IMR-90 (cell line): ENCODE results near the gene RALGAPA1.

Experiments used
- FOS ChIP-seq: fragments of 150-350 bp; IDR thresholded peaks from 2 replicates; pipeline ENCODE4 v1.6.1; 2016; ENCODE audit warnings: low read depth, low read length
- POLR2A ChIP-seq: IDR thresholded peaks from 2 replicates; pipeline ENCODE4 v1.6.1; 2012; ENCODE audit warnings: mild to moderate bottlenecking, low read depth, low read length
- RAD21 ChIP-seq: IDR thresholded peaks from 2 replicates; pipeline ENCODE4 v1.6.1; 2012; ENCODE audit warnings: low read length, improper control_type of control experiment
- RCOR1 ChIP-seq: IDR thresholded peaks from 2 replicates; pipeline ENCODE4 v1.6.1; 2012; ENCODE audit warnings: mild to moderate bottlenecking, low read length, improper control_type of control experiment; ENCODE audit not compliant: insufficient replicate concordance
- SMC3 ChIP-seq: fragments of 150-350 bp; IDR thresholded peaks from 2 replicates; pipeline ENCODE4 v1.6.1; 2016; ENCODE audit warnings: low read depth, mild to moderate bottlenecking, antibody characterized with exemption, low read length, moderate library complexity
- TF ChIP-seq, protein P1 (sequence below): fragments of 150-350 bp; IDR thresholded peaks from 2 replicates; pipeline ENCODE4 v1.6.1; 2016; ENCODE audit warnings: low read depth, mild to moderate bottlenecking, low read length, moderate library complexity, borderline replicate concordance
- TF ChIP-seq, protein P2 (sequence below): conservative IDR thresholded peaks from 2 replicates; pipeline ENCODE4 v1.5.1; 2012; ENCODE audit warnings: mild to moderate bottlenecking, low read depth, low read length, improper control_type of control experiment
- TF ChIP-seq, protein P3 (sequence below): fragments of 150-350 bp; IDR thresholded peaks from 2 replicates; pipeline ENCODE4 v1.6.1; 2017; ENCODE audit warnings: mild to moderate bottlenecking, antibody characterized with exemption, low read length, low read depth

DNA sequence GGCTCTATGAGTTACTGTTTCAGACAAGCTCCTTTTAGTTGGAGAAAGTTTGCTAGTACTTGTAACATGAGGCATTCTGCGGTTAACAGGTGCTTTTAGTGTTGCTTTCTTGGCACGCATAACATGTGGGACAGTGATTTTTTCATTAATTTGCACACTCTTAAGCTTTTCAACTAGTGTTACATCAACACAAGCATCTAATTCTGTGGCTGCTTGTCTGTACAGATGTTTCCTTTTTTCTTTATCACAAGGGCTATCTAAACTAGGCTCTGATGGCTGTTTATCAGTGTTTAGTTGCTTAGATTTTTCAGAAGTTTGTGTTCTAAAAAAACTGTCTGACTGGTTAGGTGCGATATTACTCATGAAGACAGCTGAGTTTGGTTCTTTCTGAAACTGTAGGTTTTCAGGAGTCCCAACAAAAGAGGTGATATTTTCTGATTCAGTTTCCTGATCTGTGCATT lies 120.1 kb downstream of the RALGAPA1 start:
- TF ChIP-seq, protein P1, sequence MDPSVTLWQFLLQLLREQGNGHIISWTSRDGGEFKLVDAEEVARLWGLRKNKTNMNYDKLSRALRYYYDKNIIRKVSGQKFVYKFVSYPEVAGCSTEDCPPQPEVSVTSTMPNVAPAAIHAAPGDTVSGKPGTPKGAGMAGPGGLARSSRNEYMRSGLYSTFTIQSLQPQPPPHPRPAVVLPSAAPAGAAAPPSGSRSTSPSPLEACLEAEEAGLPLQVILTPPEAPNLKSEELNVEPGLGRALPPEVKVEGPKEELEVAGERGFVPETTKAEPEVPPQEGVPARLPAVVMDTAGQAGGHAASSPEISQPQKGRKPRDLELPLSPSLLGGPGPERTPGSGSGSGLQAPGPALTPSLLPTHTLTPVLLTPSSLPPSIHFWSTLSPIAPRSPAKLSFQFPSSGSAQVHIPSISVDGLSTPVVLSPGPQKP, result no peak
- TF ChIP-seq POLR2A (no peak), RCOR1 (no peak), RAD21 (no peak), FOS (no peak), SMC3 (no peak)
- TF ChIP-seq, protein P2, sequence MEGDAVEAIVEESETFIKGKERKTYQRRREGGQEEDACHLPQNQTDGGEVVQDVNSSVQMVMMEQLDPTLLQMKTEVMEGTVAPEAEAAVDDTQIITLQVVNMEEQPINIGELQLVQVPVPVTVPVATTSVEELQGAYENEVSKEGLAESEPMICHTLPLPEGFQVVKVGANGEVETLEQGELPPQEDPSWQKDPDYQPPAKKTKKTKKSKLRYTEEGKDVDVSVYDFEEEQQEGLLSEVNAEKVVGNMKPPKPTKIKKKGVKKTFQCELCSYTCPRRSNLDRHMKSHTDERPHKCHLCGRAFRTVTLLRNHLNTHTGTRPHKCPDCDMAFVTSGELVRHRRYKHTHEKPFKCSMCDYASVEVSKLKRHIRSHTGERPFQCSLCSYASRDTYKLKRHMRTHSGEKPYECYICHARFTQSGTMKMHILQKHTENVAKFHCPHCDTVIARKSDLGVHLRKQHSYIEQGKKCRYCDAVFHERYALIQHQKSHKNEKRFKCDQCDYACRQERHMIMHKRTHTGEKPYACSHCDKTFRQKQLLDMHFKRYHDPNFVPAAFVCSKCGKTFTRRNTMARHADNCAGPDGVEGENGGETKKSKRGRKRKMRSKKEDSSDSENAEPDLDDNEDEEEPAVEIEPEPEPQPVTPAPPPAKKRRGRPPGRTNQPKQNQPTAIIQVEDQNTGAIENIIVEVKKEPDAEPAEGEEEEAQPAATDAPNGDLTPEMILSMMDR, result no peak
- TF ChIP-seq, protein P3, sequence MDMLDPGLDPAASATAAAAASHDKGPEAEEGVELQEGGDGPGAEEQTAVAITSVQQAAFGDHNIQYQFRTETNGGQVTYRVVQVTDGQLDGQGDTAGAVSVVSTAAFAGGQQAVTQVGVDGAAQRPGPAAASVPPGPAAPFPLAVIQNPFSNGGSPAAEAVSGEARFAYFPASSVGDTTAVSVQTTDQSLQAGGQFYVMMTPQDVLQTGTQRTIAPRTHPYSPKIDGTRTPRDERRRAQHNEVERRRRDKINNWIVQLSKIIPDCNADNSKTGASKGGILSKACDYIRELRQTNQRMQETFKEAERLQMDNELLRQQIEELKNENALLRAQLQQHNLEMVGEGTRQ, result no peak
